ENCODE measurements around the gene TIMP3.

DNA sequence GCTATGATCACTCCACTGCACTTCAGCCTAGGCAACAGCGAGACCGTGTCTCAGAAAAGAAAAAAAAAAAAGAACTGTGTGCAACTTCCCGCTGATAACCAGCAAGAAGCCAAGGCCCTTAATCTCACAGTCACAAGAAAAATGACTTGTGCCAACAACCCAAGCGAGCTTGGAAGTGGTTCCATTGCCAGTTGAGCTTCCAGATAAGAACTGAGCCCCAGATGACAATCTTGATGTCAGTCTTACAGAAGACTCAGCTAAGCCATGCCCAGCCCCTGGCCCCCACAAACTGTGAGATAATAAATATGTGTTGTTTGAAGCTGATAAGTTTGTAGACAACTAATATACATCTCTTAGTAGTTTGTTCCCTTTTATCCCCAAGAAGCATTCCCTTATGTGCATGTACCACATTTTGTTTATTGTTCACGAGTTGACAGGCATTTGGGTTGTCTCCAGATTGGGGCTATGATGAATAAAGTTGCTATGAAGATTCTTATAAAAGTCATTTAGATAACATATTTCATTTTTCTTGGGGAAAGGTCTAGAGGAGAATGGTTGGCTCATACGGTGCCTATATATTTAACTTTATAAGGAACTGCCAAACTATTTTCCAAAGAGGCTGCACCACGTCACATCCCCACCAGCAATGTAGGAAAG is 85.9 kb downstream of the TIMP3 start:
- TF ChIP-seq EZH2 (IDR thresholded peaks at IDR 0.05; ENCODE audit: borderline replicate concordance, insufficient read depth, low read depth, low read length, poor library complexity, severe bottlenecking), result no peak
- no peak for TF ChIP-seq CTCF (IDR thresholded peaks at IDR 0.05)

Measured in B cell (primary cell).